Cardiac septum (tissue), 1 donor: ENCODE measurements around the gene DIP2C. TPM values are rescaled to one million over a fixed set of nuclear protein-coding genes. Genes with fewer than 3 reads are reported as not detected.

ENCODE experiments used
- DNase-seq: peaks from one replicate; pipeline ENCODE4 v3.0.0-alpha.2; 2020; ENCODE audit warnings: low spot score
- intact Hi-C: fragments of 100-400 bp; cut with DNase I; formaldehyde crosslinking; loops from one replicate; pipeline ENCODE4 v1.14.0; 2022
- total RNA-seq: library from RNA; stranded (reverse); fragmentation: NEBNext Ultra II Directional; extraction: Animal tissue kit (Norgen Biotek cat#: 25700); gene quantifications from one replicate; pipeline ENCODE4 v1.2.1, GENCODE V29; 2021
- donor health status: DM: no; HTN: no; CAD: no.

Gene DIP2C
- total RNA-seq, 1 donor from 2014 or later = 28.8 TPM

GRCh38 chr10:251982-252582 lies 437.4 kb downstream of the DIP2C start:
- intact Hi-C loops = no loop called here
- no peak for DNase-seq

GRCh38 chr10:248307-248706 lies 441.2 kb downstream of the DIP2C start:
- intact Hi-C loops = no loop called here
- no peak for DNase-seq

GRCh38 chr10:247480-247879 lies 442.0 kb downstream of the DIP2C start:
- intact Hi-C loops = no loop called here
- no peak for DNase-seq

GRCh38 chr10:246431-246830 lies 443.0 kb downstream of the DIP2C start:
- DNase-seq = no peak

GRCh38 chr10:244227-244626 lies 445.2 kb downstream of the DIP2C start:
- intact Hi-C loops = no loop called here
- DNase-seq = no peak

More at GRCh38 chr10:246431-246830, 443.0 kb downstream of the DIP2C start:
- intact Hi-C loops = no loop called here

- DNase-seq = no peak
- intact Hi-C loops = no loop called here
Measured at GRCh38 chr10:241966-242643, 447.4 kb downstream of the DIP2C start.

- no peak for DNase-seq
Measured at GRCh38 chr10:241451-241850, 448.0 kb downstream of the DIP2C start.

GRCh38 chr10:239109-239508 lies 450.4 kb downstream of the DIP2C start:
- no peak for DNase-seq
- intact Hi-C loops = no loop called here

More at GRCh38 chr10:241451-241850, 448.0 kb downstream of the DIP2C start:
- intact Hi-C loops = no loop called here

GRCh38 chr10:235915-236314 lies 453.6 kb downstream of the DIP2C start:
- no peak for DNase-seq
- intact Hi-C loops = no loop called here

GRCh38 chr10:234708-235406 lies 454.6 kb downstream of the DIP2C start:
- intact Hi-C loops = no loop called here
- no peak for DNase-seq

GRCh38 chr10:232878-233277 lies 456.6 kb downstream of the DIP2C start:
- intact Hi-C loops = no loop called here

GRCh38 chr10:232061-232460 lies 457.4 kb downstream of the DIP2C start:
- intact Hi-C loops = no loop called here
- no peak for DNase-seq

More at GRCh38 chr10:232878-233277, 456.6 kb downstream of the DIP2C start:
- DNase-seq = no peak

- DNase-seq = no peak
- intact Hi-C loops = no loop called here
Measured at GRCh38 chr10:230758-231157, 458.7 kb downstream of the DIP2C start.

- DNase-seq = no peak
- intact Hi-C loops = no loop called here
Measured at GRCh38 chr10:228366-228765, 461.1 kb downstream of the DIP2C start.

GRCh38 chr10:227014-227413 lies 462.5 kb downstream of the DIP2C start:
- intact Hi-C loops = no loop called here

GRCh38 chr10:226018-226417 lies 463.4 kb downstream of the DIP2C start:
- no peak for DNase-seq
- intact Hi-C loops = no loop called here

More at GRCh38 chr10:227014-227413, 462.5 kb downstream of the DIP2C start:
- no peak for DNase-seq

- DNase-seq = no peak
- intact Hi-C loops = no loop called here
Measured at GRCh38 chr10:224571-224970, 464.9 kb downstream of the DIP2C start.
